Stimulated activated CD4-positive, alpha-beta T cell treated with anti-CD3 and anti-CD28 coated beads, Interleukin-12 subunit alpha, Interleukin-12 subunit beta, amount 100 ng/mL, for 4 hours (primary cell): Measurements from ENCODE around the gene JADE2.

ENCODE experiments used
- DNase-seq: peaks from one replicate; pipeline ENCODE4 v3.0.0-alpha.2; 2020

Gene JADE2

GRCh38 chr5:134572811-134573210 is 47.3 kb downstream of the JADE2 start:
- no peak for DNase-seq

DNA sequence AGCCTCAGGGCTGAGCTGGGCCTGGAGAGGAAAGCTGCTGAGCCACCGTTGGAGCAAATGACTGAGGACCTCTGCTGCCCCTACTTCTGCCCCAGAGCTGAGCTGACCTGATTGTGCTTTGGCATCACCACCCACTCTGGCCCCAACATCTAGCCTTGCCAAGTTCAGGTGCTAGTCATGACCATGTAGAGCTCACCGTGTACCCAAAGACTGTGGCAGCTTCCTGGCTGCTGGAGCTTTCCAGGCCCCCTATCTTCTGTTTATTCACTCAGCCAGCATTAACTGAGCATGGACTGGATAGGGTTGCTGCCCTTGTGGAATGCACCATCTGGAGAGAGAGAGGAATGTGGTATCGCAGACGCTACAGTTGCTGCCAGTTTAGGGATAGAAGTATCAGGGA is 49.1 kb downstream of the JADE2 start:
- no peak for DNase-seq

- no peak for DNase-seq
Measured at GRCh38 chr5:134575316-134575715, 49.8 kb downstream of the JADE2 start.

- DNase-seq: no peak
Measured at GRCh38 chr5:134576386-134577021, 51.0 kb downstream of the JADE2 start.

- DNase-seq: no peak
Measured at GRCh38 chr5:134577022-134577795, 51.7 kb downstream of the JADE2 start.

- DNase-seq: peak; percentile 80
Measured at GRCh38 chr5:134577796-134578577, 52.5 kb downstream of the JADE2 start.

- no peak for DNase-seq
Measured at GRCh38 chr5:134578578-134579283, 53.3 kb downstream of the JADE2 start.

DNA sequence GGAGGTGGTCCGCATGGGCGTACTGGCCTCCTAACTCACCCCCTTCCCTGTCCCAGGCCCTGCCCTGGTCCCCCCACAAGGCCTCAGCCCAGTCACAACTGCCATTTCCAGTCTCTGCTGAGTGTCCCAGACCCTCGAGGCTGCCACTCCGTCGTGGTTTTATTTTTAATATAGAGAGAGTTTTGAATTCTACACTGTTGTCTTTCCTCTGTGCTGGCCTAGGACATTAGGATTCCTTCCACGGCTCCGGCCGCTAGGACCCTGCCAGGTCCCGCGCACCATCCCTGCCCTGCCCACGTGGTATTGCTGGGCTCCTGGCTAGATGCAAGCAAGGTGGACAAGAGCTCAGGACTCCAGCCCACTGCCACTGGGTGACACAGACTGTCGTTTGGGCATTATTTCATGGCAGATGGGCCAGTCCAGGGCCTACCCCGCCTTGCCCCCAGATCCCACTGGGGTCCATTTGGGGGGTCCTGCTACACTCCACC is 53.9 kb downstream of the JADE2 start:
- no peak for DNase-seq

GRCh38 chr5:134580001-134580460 is 54.6 kb downstream of the JADE2 start:
- no peak for DNase-seq

DNA sequence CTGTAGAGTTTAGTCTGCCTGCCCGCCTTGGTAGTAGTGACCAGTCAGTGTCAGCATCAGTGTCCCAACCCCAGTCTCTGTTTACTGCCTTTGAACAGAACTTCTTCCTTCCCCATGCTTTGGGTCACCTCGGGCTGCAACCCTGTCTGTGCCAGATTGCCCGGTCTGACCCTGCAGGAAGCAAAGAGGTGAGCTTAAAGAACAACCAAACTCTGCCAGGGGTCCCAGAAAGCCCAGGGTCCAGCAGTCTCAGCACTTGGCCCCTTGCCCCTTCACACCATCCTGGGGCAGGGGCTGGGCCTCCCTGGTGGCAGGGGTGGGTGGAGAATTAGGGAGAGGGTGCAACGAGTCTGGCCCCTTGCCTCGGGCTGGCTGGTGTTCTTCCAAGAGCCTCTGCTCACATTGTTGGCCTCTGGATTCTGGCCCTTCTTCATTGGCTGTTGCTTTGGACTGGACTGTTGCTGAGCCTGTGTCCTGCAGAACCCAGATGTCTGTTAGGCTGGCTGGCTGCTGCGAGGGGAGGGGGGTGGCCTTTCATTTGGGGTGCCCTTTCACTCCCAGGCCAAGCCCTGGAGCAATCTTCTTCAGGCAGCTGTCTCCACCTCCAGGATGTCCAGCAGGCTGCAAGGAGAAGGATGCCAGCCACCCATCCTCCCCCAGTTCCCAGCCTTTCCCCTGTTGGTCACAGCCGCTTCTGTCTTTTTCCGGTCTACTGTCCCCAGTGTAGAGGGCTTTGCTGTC is 55.9 kb downstream of the JADE2 start:
- no peak for DNase-seq

DNA sequence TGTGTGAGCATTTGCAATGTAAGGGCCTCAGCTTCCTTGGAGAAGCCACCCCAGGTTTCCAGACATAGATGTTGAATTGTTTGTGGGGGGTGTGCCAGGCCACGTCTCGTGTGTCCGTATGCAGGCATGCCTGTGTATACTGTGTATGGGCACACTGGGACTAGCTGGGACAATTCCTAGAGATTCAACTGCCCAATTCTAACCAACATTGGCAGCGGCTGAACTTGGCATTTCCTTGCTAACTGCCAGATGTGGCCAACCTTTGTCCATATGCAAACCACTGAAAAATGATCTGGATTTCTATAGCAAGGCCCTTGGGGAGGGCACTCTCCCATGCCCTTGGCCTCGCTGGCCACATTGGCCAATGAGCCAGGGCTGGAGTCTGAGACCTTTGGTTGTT is 56.8 kb downstream of the JADE2 start:
- DNase-seq: no peak

- DNase-seq: no peak
Measured at GRCh38 chr5:134582941-134583340, 57.5 kb downstream of the JADE2 start.

GRCh38 chr5:134583766-134584165 is 58.3 kb downstream of the JADE2 start:
- DNase-seq: no peak

GRCh38 chr5:134584662-134585061 is 59.2 kb downstream of the JADE2 start:
- no peak for DNase-seq

- DNase-seq: no peak
Measured at GRCh38 chr5:134585966-134586365, 60.5 kb downstream of the JADE2 start.

DNA sequence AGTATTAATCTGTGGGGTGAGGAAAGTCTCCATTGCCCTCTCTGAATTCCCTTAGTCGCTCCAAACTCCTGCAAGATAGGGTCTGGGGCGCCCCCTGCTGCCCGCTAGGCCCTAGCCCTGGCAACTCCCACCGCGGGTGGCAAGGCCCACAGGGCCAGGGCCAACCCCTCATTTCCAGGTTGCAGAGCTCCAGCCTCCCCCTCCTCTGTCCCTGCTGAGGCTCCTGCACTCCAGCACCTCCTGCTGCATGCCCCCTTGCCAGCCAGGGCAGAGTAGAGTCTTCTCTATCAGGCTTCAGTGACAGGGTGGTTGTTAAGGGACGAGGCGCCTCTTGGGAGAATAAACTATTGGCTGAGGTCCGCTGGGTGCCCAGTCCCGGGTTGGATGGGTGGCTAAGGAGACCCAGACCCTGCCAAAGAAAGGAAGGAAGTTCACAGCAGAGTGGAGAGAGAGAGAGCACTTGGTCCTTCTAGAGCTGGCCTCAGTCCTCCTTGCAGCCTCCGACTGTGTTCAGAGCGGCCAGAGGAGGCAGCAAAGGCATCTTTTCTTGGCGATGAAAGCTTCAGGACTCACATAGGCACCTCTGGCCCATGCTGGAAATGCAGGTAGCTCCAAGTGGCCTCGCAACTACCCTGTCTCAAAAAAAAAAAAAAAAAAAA is 61.5 kb downstream of the JADE2 start:
- peak; percentile 86 for DNase-seq

DNA sequence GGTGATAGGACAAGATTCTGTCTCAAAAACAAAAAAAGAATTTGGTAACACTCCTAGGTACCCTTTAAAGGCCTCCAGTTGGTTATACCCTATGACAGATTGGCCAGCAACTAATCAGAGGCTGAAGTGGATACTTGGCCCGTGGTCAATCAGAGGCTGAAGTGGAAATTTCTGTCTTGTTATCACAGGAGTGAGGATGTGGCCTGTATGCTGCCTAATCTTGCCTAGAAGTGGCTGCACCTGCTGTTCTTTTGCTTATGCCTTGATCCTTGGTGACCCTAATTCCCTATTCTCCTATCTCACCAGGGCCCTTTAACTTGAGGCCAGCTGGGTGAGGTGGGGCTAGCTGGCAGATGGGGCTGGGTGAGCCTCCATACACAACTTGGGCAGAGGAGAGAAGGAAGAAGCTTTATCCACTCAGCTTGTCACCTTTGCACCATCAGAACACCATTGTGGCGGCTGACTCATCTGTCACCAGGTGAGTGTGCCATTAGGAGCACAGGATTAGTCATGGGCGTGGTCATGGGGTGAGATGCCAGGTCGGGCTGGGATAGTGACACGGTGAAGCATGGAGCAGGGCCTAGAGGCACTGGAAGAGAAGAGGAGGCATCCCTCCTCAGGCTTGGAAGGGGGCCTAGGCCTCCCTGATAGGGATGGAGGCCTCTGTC is 65.7 kb downstream of the JADE2 start:
- peak; percentile 30 for DNase-seq

DNA sequence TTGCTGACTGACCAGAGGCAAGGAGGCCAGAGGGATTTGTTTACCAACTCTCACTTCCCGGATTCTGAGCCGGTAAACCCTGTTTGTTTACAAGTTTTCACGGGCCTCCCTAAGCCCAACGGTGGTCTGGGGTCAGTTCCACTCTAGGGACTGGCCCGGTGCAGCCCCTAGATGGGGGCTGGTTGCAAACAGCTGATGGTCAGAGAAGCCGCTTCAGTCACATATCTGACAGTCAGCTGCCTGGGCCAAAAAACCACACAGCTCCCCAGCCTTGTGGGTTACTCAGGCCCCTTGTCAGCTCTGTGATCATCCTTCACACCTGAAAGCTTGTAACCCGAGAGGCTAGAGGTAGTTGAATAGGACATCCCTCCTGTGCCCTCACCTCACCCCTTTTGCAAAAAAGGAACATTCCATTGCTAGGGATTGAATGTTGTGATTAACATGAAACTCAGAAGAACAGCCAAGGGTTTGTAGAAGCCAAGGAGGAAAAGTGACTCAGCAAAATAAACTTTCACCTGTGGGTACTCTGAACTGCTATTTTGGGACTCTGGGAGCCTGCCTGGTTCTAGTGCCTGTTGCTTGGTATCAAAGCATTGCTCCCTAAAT is 66.8 kb downstream of the JADE2 start:
- no peak for DNase-seq

GRCh38 chr5:134594336-134594735 is 68.9 kb downstream of the JADE2 start:
- DNase-seq: no peak

DNA sequence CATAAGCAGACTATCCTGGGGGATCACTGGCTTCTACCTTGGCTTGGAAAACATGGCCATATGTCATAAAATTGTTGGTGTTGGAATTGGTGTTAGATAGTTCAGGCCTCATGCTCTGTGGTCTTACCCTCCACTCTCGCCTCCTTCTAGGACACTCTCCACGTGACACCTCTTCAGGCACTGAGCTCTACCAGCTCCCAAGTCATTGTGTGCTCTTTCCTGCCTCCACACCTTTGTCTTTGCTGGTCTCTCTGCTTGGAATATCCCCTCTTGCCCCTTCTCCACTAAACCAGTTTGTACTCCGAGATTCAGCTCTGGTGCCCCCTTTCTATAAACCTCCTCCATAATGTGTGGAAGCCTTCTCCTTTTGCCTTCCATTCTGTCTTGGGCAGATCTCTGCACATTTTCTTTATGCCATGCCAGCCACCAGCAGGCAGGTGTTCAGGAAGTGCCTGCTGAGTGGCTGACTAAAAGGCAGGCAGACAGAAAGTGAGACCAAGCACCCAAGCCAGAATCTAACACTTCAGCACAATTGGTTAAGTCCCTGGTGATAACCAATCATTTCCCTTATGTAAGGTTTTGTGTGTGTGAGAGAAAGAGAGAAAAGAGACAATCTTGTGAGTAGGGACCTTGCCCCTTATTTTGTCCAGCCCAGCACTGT is 69.5 kb downstream of the JADE2 start:
- DNase-seq: no peak
